Natural killer cell (primary cell): ENCODE results near the gene CD109. TPM values are rescaled to one million over a fixed set of nuclear protein-coding genes. Genes with fewer than 3 reads are reported as not detected.

Source experiments
- ATAC-seq, 3 donors: fragments of 150-1000 bp in 2 of 3; fragments of 200-7000 bp in 1 of 3; cut with Tn5 transposase; 1 replicate in 1 of 3; 2 replicates in 2 of 3; pipeline ENCODE4 v1.10.0; 2021; ENCODE audit warnings: mild to moderate bottlenecking in 2 of 3, moderate library complexity in 2 of 3
- DNase-seq, 2 donors: peaks; one replicate each; pipeline versions ENCODE4 v3.0.0 to v3.0.0-alpha.2; 2013 to 2021; ENCODE audit warnings: mixed read lengths in 1 of 2
- H3K27ac ChIP-seq: one replicate; pipeline ENCODE4 v1.5.1; 2013; ENCODE audit warnings: mild to moderate bottlenecking, low read length
- H3K27me3 ChIP-seq: one replicate; pipeline ENCODE4 v1.6.1; 2013; ENCODE audit warnings: low read length; ENCODE audit not compliant: control insufficient read depth, insufficient read depth
- H3K36me3 ChIP-seq: one replicate; pipeline ENCODE4 v1.6.1; 2013; ENCODE audit warnings: low read length; ENCODE audit not compliant: control insufficient read depth, insufficient read depth
- H3K4me1 ChIP-seq: one replicate; pipeline ENCODE4 v1.6.1; 2013; ENCODE audit warnings: low read length; ENCODE audit not compliant: control insufficient read depth, insufficient read depth
- H3K4me3 ChIP-seq: one replicate; pipeline ENCODE4 v1.5.1; 2013; ENCODE audit warnings: low read length
- H3K9me3 ChIP-seq: one replicate; pipeline ENCODE4 v1.6.1; 2013; ENCODE audit warnings: low read length; ENCODE audit not compliant: control insufficient read depth, insufficient read depth
- H3K27ac Mint-ChIP-seq, 2 donors: one replicate each; pipeline ENCODE4 v1.8.0; 2022; ENCODE audit warnings: mild to moderate bottlenecking in 2 of 2, mixed read lengths in 2 of 2, moderate library complexity in 1 of 2
- H3K27me3 Mint-ChIP-seq, 2 donors: one replicate each; pipeline ENCODE4 v1.8.0; 2022; ENCODE audit warnings: low read depth in 2 of 2, mixed read lengths in 2 of 2
- H3K36me3 Mint-ChIP-seq: one replicate; pipeline ENCODE4 v1.8.0; 2022; ENCODE audit warnings: mixed read lengths
- H3K4me1 Mint-ChIP-seq, 2 donors: one replicate each; pipeline ENCODE4 v1.8.0; 2022; ENCODE audit warnings: mixed read lengths in 2 of 2
- H3K4me3 Mint-ChIP-seq: one replicate; pipeline ENCODE4 v1.8.0; 2022; ENCODE audit warnings: mild to moderate bottlenecking, moderate library complexity, mixed read lengths
- H3K9me3 Mint-ChIP-seq, 2 donors: one replicate each; pipeline ENCODE4 v1.8.0; 2022; ENCODE audit warnings: mixed read lengths in 2 of 2
- CTCF ChIP-seq: fragments of 200-600 bp; IDR thresholded peaks from one replicate; pipeline ENCODE4 v1.8.0; 2022; ENCODE audit warnings: antibody characterized with exemption
- WGBS: methylation state at CpG from one replicate; pipeline ENCODE4 v1.1.7; 2013; ENCODE audit warnings: missing lambda C conversion rate; ENCODE audit not compliant: insufficient coverage; 5-methylcytosine and 5-hydroxymethylcytosine counted together
- intact Hi-C: fragments of 100-400 bp; cut with micrococcal nuclease; formaldehyde crosslinking; loops from one replicate; pipeline ENCODE4 v1.14.2; 2022
- total RNA-seq, 4 donors: library from RNA; stranded (reverse); fragments of 120-200 nt in 1 of 4; gene quantifications; one replicate each; pipeline versions ENCODE4 v1.2.3 to v1.2.4, GENCODE V29; 2013 to 2022

The CD109 gene
- total RNA-seq, 3 donors from 2014 or later (not counting 1 experiment from before 2014, with no cell fraction given): 0.24 to 0.88 (median 0.83) TPM

GRCh38 chr6:73791336-73791735, 95.3 kb downstream of the CD109 start:
- no peak overlapping the region for H3K4me3 Mint-ChIP-seq
- Histone ChIP-seq H3K9me3 (no peaks in the 10 kb centered on the region), H3K27ac (no peak overlapping the region), H3K36me3 (no peaks in the 10 kb centered on the region), H3K4me3 (no peak overlapping the region), H3K27me3 (no peaks in the 10 kb centered on the region), H3K4me1 (no peaks in the 10 kb centered on the region)
- no peaks in the 10 kb centered on the region for H3K27me3 Mint-ChIP-seq
- no peaks in the 10 kb centered on the region for H3K4me1 Mint-ChIP-seq
- DNase-seq (no peak), ATAC-seq (no peak)
- H3K27ac Mint-ChIP-seq: no peak overlapping the region
- whole genome bisulfite sequencing: 98% methylated on average over 5 of the region's 6 CpGs
- no peaks in the 10 kb centered on the region for H3K36me3 Mint-ChIP-seq
- intact Hi-C loops: no loop called here
- TF ChIP-seq CTCF: no peak
- H3K9me3 Mint-ChIP-seq: no peaks in the 10 kb centered on the region

GRCh38 chr6:73792738-73793137, 96.7 kb downstream of the CD109 start:
- intact Hi-C loops: no loop called here
- H3K9me3 ChIP-seq: no peaks in the 10 kb centered on the region
- H3K27ac ChIP-seq: no peak overlapping the region
- H3K36me3 ChIP-seq: no peaks in the 10 kb centered on the region
- TF ChIP-seq CTCF: no peak
- WGBS: 88% methylated on average over 2 of the region's 2 CpGs
- no peak overlapping the region for H3K27ac Mint-ChIP-seq
- DNase-seq: no peak
- H3K4me1 Mint-ChIP-seq: no peaks in the 10 kb centered on the region
- H3K27me3 Mint-ChIP-seq: no peaks in the 10 kb centered on the region
- H3K4me3 ChIP-seq: no peak overlapping the region
- no peak for ATAC-seq
- no peaks in the 10 kb centered on the region for H3K27me3 ChIP-seq
- H3K9me3 Mint-ChIP-seq: no peaks in the 10 kb centered on the region
- no peaks in the 10 kb centered on the region for H3K4me1 ChIP-seq
- no peaks in the 10 kb centered on the region for H3K36me3 Mint-ChIP-seq
- no peak overlapping the region for H3K4me3 Mint-ChIP-seq

GRCh38 chr6:73796881-73797280, 100.9 kb downstream of the CD109 start:
- 67% methylated on average over 3 of the region's 4 CpGs for WGBS
- no peaks in the 10 kb centered on the region for H3K36me3 Mint-ChIP-seq
- no peaks in the 10 kb centered on the region for H3K4me1 ChIP-seq
- no peaks in the 10 kb centered on the region for H3K27me3 ChIP-seq
- H3K4me1 Mint-ChIP-seq: no peaks in the 10 kb centered on the region
- H3K4me3 Mint-ChIP-seq: no peak overlapping the region
- ATAC-seq (no peak), DNase-seq (no peak)
- intact Hi-C loops: no loop called here
- no peaks in the 10 kb centered on the region for H3K9me3 ChIP-seq
- H3K36me3 ChIP-seq: no peaks in the 10 kb centered on the region
- H3K27ac Mint-ChIP-seq: no peak overlapping the region
- H3K9me3 Mint-ChIP-seq: no peaks in the 10 kb centered on the region
- no peaks in the 10 kb centered on the region for H3K27me3 Mint-ChIP-seq
- H3K27ac ChIP-seq: no peak overlapping the region
- TF ChIP-seq CTCF: no peak
- H3K4me3 ChIP-seq: no peak overlapping the region

- H3K4me1 ChIP-seq: no peaks in the 10 kb centered on the region
- H3K4me3 Mint-ChIP-seq: no peak overlapping the region
- DNase-seq (no peak), ATAC-seq (no peak)
- H3K36me3 Mint-ChIP-seq: no peaks in the 10 kb centered on the region
- H3K27me3 ChIP-seq: no peaks in the 10 kb centered on the region
- H3K36me3 ChIP-seq: no peaks in the 10 kb centered on the region
- H3K4me3 ChIP-seq: no peak overlapping the region
- no peaks in the 10 kb centered on the region for H3K27me3 Mint-ChIP-seq
- no peak overlapping the region for H3K27ac Mint-ChIP-seq
- no peaks in the 10 kb centered on the region for H3K9me3 ChIP-seq
- intact Hi-C loops: no loop called here
- no peaks in the 10 kb centered on the region for H3K4me1 Mint-ChIP-seq
- no peaks in the 10 kb centered on the region for H3K9me3 Mint-ChIP-seq
- no peak for TF ChIP-seq CTCF
- WGBS: 94% methylated on average over 3 of the region's 6 CpGs
- no peak overlapping the region for H3K27ac ChIP-seq
These were observed 101.9 kb downstream of the CD109 start for GRCh38 chr6:73797861-73798260.
